ENCODE data around the gene NRXN3.

DNA sequence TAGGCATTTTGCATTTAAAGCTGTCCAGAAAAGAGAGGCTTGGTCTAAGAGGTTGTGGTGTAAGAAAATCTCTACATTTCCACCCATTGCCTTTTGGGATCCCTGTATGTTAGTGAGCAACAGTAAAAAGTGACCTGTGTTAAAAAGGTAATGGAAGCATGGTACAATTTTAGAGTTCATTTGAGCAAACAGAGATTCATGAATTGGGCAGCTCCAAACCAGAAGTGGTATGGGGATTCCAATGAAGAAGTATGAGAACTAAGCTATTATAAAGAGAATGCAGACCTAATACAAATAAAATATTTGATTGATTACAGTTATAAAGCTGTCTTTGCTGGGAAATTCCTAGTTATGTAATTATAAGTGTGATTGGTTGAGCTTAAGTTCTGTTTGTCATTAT is 1134.1 kb downstream of the NRXN3 start:
- TF ChIP-seq, protein P1, sequence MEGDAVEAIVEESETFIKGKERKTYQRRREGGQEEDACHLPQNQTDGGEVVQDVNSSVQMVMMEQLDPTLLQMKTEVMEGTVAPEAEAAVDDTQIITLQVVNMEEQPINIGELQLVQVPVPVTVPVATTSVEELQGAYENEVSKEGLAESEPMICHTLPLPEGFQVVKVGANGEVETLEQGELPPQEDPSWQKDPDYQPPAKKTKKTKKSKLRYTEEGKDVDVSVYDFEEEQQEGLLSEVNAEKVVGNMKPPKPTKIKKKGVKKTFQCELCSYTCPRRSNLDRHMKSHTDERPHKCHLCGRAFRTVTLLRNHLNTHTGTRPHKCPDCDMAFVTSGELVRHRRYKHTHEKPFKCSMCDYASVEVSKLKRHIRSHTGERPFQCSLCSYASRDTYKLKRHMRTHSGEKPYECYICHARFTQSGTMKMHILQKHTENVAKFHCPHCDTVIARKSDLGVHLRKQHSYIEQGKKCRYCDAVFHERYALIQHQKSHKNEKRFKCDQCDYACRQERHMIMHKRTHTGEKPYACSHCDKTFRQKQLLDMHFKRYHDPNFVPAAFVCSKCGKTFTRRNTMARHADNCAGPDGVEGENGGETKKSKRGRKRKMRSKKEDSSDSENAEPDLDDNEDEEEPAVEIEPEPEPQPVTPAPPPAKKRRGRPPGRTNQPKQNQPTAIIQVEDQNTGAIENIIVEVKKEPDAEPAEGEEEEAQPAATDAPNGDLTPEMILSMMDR (IDR thresholded peaks at IDR 0.05): no peak
- TF ChIP-seq EZH2 (IDR thresholded peaks at IDR 0.05; ENCODE audit: borderline replicate concordance, insufficient read depth, low read depth, low read length, poor library complexity, severe bottlenecking): no peak
